Eye (tissue), 1 donor: ENCODE results near the gene ZNF75A.

Experiments
- DNase-seq: peaks from one replicate; pipeline ENCODE4 v3.0.0-alpha.2; 2015

ZNF75A gene

GRCh38 chr16:3289998-3290673, 15.2 kb upstream of the ZNF75A start:
- DNase-seq, result no peak

DNA sequence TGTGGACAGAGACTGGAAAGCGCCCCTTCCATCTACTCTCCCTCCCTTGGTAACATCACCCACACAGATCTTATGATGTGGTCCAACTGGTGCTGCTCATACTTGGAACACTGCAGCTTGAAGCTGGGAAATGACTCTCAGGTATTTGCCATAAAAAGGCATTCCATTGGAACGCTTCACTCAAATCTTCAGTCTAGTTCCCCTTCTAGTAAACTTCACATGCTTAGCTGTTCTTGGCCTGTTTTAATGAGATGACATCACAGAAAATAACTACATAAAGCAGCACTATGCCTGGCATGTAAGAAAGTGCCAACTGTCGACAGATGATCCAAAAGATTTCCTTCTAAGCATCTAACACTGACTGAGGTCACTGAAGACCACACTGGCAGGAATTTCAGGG, 12.7 kb upstream of the ZNF75A start:
- no peak for DNase-seq

GRCh38 chr16:3295209-3295608, 10.1 kb upstream of the ZNF75A start:
- no peak for DNase-seq

DNA sequence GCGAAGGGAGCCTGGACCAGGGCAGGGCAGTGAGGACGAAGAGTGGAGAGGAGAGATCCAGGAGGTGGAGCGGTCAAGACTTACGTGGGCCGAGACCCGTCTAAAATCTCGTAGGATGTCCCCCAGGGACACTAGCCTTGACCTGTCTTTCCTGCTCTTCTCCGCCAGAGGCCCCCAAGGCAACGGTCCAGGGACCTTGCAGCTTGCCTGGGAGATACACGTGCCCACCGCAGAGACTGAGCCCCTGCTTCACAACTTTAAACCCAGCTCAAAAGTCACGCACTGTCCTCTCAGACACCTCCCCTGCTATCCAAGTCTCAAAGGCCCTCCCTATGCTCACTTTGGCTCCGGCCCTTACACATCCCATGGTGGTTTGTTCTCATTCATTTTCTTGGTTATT, 9.5 kb upstream of the ZNF75A start:
- no peak for DNase-seq

GRCh38 chr16:3304370-3304769, 927 bp upstream of the ZNF75A start:
- no peak for DNase-seq

DNA sequence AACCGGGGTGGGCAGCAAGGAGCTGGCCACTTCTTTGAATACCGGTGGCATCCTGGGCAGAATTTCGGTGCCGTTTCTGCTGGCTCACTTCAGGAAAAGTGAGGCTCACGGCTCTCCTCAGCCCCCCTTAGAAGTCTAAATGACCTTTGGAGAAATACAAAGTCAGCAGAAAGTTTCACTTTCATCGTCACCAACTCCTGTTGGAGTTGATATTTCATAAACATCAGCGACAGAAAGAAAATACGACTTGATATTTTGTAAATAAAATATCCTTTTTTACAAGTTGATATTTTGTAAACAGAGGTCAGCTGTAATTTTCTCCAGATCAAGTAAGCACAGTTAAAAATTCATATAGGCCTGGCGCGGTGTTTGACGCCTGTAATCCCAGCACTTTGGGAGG, 781 bp downstream of the ZNF75A start:
- DNase-seq, result no peak

DNA sequence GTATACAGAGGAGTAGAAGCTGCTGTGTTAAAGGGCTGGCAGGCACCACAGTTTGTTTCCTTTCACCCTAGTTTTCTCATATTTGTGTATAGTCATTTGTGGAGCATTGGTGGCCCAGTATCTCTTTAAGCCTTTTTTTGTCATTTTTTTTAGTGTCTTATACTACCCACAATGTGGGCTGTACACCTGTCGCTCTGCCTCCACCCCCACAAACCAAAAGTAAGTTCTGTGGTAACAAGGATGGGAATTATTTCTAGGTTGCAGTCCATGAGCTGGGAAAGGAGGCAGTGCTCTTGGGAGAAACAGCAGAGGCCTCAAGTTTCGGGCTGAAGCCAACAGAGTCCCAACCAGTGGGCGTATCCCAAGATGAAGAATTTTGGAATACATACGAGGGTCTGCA, 6.2 kb downstream of the ZNF75A start:
- no peak for DNase-seq

- peak; percentile 47 for DNase-seq
Observed at GRCh38 chr16:3317315-3317999, 12.2 kb downstream of the ZNF75A start.

GRCh38 chr16:3321816-3322215, 16.5 kb downstream of the ZNF75A start:
- no peak for DNase-seq

DNA sequence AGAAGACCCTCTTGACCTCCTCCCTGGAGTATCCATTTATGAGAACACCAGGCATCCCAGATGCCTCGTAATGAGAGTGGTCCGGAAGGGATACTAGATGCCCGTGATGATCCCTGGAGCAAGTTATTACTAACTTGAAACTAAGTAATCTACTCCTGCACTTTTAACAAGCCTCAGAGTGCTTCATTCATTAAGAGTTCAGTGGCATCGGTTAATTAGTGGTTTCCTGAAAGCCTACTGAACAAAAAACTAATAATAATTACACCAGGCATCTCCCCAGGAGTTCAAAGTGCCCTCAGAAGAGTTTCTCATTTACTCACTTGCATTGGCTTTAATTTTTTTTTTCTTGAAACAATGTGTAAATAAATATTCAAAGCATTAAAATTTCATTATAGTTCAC, 22.2 kb downstream of the ZNF75A start:
- DNase-seq, result no peak

- no peak for DNase-seq
Observed at GRCh38 chr16:3328104-3328503, 22.8 kb downstream of the ZNF75A start.

DNA sequence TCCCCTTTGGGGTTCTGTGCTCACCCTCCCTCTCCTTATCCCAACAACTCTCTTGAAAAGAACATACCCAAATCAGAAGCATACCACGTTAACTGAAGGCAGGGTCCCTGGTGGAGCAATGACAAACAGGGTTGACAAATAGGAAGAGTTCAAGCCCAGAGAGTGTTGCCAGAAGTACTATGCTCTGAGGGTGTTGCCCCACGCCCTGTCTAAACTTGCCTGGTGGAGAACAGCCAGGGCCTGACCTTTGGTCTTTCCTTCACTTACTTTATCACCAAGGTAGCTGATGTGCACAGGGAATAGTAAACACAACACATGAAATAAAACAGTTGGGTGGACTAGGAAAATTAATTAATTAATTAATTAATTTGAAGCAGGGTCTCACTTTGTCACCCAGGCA, 23.3 kb downstream of the ZNF75A start:
- no peak for DNase-seq

DNA sequence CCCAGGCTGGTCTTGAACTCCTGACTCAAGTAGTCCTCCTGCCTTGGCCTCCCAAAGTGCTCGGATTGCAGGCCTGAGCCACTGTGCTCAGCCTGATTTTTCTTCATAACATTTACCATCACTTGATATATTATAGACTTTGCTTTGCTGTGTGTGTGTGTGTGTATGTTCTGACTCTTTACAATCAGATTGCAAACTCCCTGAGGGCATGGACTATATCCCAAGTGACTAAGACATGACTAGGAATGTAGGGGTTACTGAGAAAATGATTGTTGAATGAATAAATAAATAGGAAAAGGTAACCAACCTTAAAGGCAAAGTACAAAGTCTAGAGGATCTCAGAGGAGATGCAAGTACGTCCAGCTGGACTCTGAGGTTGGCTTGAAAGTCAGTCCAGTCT, 40.7 kb downstream of the ZNF75A start:
- no peak for DNase-seq

GRCh38 chr16:3347586-3347985, 42.3 kb downstream of the ZNF75A start:
- no peak for DNase-seq

DNA sequence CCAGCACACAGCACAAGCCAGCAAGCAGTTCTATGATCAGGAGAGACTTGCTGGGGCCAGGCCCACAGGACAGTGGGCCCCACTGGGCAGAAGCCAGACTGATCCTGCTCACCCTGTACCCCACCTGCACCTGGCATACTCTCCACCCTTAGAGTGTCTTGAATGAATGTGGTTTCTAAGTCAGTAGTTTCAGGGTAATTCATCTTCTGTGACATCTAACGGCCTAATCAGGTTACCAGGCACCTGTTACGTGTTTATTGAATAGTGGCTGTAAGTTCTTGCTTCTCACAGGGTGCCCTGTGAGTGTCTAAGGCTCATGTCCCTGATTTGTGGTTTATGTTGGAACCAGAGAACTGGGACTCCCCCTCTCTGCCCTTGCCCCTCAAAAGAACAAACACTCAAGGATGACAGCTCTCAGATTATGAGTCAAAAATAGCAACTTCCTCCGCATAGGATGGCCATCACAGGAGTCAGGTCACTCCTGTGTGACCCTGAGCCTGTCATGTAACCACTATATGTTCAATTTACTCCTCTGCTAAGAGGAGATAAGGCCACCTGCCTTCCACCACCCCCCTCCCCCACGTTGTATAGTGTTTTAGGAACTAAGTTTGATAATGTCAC, 43.4 kb downstream of the ZNF75A start:
- DNase-seq, result no peak

DNA sequence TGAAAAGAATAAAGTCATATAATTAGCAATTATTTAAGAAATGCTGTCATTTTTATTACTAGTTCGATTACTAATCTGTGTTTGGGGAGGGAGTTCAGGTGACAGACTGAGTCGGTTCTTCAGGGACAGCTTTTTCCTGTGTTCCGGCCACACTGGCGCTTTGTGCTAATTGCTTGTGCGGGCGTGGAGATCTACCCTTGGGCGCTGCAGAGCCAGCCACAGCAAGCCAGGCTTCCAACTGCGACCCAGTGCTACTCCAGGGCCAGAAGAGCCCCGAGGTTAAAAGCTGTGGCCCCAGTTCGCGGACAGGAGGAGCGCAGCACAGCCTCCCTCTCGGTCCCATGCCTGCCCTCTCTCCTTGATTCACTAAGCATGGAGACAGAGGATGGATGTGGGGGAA, 43.9 kb downstream of the ZNF75A start:
- DNase-seq, result no peak

- DNase-seq, result no peak
Observed at GRCh38 chr16:3355589-3355988, 50.3 kb downstream of the ZNF75A start, which contains the start of gene OR2C1. OR2C1 (plus strand) TSS chr16:3355889; CDS start chr16:3355941, 52 bp downstream.

GRCh38 chr16:3356118-3356517, 50.8 kb downstream of the ZNF75A start:
- DNase-seq, result no peak

DNA sequence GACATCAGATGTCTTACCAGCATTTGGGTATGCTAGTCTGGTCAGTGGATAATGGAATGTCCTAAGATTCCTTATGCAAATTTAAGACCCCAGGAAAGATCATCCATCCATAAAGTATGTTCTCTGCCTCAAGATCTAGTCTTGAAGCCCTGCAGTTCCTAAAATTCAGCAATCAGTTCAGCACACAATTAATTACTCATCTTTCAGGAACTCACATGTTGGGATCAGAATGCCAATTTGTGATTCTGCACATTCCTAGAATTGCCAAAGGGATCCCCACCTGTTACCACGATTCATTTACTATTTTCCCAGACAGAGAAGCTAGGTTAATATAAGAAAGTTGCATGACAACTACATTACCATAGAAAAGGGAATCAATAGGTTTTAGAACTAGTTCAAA, 53.6 kb downstream of the ZNF75A start:
- no peak for DNase-seq

- DNase-seq, result no peak
Observed at GRCh38 chr16:3362931-3363330, 57.6 kb downstream of the ZNF75A start.

DNA sequence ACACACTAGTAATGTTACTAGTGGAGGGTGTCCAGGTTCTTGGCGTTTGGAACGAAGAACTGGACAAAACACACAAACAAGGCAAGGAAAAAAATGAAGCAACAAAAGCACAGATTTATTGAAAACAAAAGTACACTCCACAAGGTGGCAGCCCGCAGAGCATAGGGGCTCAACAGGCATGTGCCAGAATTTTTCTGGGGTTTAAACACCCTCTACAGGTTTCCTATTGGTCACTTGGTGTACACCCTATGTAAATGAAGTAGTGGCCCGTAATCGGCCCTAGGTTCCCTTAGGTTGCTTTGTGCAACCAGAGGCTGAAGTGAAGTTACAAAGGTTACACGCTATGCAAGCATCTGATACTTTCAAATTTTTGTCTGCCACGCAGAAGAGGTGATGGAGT, 58.5 kb downstream of the ZNF75A start:
- DNase-seq, result no peak

DNA sequence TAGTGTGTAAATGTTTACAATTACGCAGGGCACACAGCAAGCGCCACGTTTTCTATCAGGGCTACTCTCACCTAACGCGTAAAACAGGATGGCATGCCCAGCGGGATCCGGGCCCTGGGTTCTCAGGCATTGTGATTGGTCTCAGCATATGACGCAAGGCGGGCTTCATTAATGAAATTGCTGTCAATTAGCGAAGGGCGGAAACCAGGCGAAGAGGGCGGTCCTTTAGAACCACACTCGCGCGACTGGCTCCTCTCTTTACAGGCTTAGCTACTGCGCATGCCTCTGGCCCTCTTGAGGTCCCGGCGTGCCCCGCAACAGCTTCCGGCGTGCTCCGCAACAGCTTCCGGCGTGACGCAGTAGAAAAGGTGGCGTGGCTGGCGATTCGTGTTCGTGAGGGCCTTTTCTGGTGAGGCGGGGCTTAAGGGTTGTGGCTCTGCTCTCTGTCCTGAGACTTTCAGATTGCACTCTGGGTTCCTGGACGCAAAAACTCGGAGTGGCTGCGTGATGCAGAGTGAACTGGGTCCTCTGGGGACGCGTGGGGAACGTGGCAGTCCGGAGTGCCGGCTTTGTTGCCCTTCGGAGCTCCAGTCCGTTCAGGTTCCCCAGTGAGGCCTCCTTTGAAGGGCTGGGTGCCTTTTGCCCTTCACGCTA, 59.6 kb downstream of the ZNF75A start:
- DNase-seq, result peak; percentile 91
